Measurements from ENCODE around the gene FHIT.

DNA sequence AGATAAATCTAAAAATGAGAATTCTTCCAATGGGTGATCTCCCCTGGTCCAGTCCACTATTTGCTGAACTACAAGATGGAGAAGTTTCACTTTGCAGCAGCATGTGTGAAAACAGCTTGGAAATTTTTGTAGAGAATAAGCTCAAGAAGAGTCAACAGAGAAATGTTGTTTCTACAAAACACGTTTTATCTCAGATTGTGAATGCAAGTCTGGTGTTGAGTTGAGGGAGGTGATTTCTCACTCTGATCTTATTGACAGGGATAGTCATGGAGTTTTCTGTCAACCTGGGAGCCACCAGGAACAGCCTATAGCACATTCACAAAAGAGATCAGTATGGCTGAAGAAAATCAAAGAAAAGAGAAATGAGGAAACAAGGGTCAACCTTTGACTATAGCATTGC is 1220.3 kb downstream of the FHIT start:
- TF ChIP-seq, protein P1, sequence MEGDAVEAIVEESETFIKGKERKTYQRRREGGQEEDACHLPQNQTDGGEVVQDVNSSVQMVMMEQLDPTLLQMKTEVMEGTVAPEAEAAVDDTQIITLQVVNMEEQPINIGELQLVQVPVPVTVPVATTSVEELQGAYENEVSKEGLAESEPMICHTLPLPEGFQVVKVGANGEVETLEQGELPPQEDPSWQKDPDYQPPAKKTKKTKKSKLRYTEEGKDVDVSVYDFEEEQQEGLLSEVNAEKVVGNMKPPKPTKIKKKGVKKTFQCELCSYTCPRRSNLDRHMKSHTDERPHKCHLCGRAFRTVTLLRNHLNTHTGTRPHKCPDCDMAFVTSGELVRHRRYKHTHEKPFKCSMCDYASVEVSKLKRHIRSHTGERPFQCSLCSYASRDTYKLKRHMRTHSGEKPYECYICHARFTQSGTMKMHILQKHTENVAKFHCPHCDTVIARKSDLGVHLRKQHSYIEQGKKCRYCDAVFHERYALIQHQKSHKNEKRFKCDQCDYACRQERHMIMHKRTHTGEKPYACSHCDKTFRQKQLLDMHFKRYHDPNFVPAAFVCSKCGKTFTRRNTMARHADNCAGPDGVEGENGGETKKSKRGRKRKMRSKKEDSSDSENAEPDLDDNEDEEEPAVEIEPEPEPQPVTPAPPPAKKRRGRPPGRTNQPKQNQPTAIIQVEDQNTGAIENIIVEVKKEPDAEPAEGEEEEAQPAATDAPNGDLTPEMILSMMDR (IDR thresholded peaks at IDR 0.05; ENCODE audit: low read depth, low read length, missing input control), result no peak
- TF ChIP-seq SP1 (IDR thresholded peaks at IDR 0.05) (no peak), JUND (IDR thresholded peaks at IDR 0.05) (no peak), TAF1 (conservative IDR thresholded peaks at IDR 0.05) (no peak), GABPA (IDR thresholded peaks at IDR 0.05 in 1 of 2, conservative IDR thresholded peaks at IDR 0.05 in 1 of 2) (no peak), NR2F2 (IDR thresholded peaks at IDR 0.05) (no peak), YY1 (IDR thresholded peaks at IDR 0.05) (no peak), RAD21 (IDR thresholded peaks at IDR 0.05) (no peak), FOXA1 (IDR thresholded peaks at IDR 0.05) (no peak)
- TF ChIP-seq, protein P2, sequence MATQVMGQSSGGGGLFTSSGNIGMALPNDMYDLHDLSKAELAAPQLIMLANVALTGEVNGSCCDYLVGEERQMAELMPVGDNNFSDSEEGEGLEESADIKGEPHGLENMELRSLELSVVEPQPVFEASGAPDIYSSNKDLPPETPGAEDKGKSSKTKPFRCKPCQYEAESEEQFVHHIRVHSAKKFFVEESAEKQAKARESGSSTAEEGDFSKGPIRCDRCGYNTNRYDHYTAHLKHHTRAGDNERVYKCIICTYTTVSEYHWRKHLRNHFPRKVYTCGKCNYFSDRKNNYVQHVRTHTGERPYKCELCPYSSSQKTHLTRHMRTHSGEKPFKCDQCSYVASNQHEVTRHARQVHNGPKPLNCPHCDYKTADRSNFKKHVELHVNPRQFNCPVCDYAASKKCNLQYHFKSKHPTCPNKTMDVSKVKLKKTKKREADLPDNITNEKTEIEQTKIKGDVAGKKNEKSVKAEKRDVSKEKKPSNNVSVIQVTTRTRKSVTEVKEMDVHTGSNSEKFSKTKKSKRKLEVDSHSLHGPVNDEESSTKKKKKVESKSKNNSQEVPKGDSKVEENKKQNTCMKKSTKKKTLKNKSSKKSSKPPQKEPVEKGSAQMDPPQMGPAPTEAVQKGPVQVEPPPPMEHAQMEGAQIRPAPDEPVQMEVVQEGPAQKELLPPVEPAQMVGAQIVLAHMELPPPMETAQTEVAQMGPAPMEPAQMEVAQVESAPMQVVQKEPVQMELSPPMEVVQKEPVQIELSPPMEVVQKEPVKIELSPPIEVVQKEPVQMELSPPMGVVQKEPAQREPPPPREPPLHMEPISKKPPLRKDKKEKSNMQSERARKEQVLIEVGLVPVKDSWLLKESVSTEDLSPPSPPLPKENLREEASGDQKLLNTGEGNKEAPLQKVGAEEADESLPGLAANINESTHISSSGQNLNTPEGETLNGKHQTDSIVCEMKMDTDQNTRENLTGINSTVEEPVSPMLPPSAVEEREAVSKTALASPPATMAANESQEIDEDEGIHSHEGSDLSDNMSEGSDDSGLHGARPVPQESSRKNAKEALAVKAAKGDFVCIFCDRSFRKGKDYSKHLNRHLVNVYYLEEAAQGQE (IDR thresholded peaks at IDR 0.05), result no peak
- TF ChIP-seq, protein P3, sequence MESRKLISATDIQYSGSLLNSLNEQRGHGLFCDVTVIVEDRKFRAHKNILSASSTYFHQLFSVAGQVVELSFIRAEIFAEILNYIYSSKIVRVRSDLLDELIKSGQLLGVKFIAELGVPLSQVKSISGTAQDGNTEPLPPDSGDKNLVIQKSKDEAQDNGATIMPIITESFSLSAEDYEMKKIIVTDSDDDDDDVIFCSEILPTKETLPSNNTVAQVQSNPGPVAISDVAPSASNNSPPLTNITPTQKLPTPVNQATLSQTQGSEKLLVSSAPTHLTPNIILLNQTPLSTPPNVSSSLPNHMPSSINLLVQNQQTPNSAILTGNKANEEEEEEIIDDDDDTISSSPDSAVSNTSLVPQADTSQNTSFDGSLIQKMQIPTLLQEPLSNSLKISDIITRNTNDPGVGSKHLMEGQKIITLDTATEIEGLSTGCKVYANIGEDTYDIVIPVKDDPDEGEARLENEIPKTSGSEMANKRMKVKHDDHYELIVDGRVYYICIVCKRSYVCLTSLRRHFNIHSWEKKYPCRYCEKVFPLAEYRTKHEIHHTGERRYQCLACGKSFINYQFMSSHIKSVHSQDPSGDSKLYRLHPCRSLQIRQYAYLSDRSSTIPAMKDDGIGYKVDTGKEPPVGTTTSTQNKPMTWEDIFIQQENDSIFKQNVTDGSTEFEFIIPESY (IDR thresholded peaks at IDR 0.05), result no peak
- TF ChIP-seq, protein P4, sequence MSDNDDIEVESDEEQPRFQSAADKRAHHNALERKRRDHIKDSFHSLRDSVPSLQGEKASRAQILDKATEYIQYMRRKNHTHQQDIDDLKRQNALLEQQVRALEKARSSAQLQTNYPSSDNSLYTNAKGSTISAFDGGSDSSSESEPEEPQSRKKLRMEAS (IDR thresholded peaks at IDR 0.05), result no peak
- TF ChIP-seq, protein P5, sequence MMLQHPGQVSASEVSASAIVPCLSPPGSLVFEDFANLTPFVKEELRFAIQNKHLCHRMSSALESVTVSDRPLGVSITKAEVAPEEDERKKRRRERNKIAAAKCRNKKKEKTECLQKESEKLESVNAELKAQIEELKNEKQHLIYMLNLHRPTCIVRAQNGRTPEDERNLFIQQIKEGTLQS (IDR thresholded peaks at IDR 0.05), result no peak

Measured in liver (tissue), 3 donors.